ENCODE measurements around the gene PDZRN4.

Gene PDZRN4

GRCh38 chr12:41473441-41473840, 285.3 kb downstream of the PDZRN4 start:
- Histone ChIP-seq H3K9me3 (ENCODE audit: insufficient read depth, low read depth, low read length) (no peaks in the 10 kb centered on the region), H2AFZ (ENCODE audit: low read length) (no peak overlapping the region), H3K4me2 (ENCODE audit: low read depth, low read length, poor library complexity, severe bottlenecking) (no peak overlapping the region), H3K9me2 (replicated peaks; ENCODE audit: low read depth, low read length) (no peaks in the 10 kb centered on the region), H3K27me3 (ENCODE audit: insufficient read depth, low read length, poor library complexity, severe bottlenecking) (no peaks in the 10 kb centered on the region), H3F3A (ENCODE audit: low read depth) (no peaks in the 10 kb centered on the region), H3K9ac (ENCODE audit: low read depth, low read length, poor library complexity, severe bottlenecking) (no peak overlapping the region), H3K4me1 (ENCODE audit: insufficient read depth, low read length, poor library complexity, severe bottlenecking) (no peaks in the 10 kb centered on the region), H3K79me2 (ENCODE audit: insufficient read depth, low read length) (no peaks in the 10 kb centered on the region), H3K36me3 (ENCODE audit: insufficient read depth, low read length) (no peaks in the 10 kb centered on the region), H4K20me1 (ENCODE audit: insufficient read depth, low read length, poor library complexity, severe bottlenecking) (no peaks in the 10 kb centered on the region), H3K4me3 (ENCODE audit: low read length, poor library complexity, severe bottlenecking) (no peak overlapping the region)
- TF ChIP-seq EZH2phosphoT487 (IDR thresholded peaks at IDR 0.05; ENCODE audit: borderline replicate concordance) (no peak), CTCF (conservative IDR thresholded peaks at IDR 0.05; ENCODE audit: low read length) (no peak)

- no peaks in the 10 kb centered on the region for H3F3A ChIP-seq (ENCODE audit: low read depth)
- H3K4me2 ChIP-seq (ENCODE audit: low read depth, low read length, poor library complexity, severe bottlenecking), result no peak overlapping the region
- no peaks in the 10 kb centered on the region for H3K4me1 ChIP-seq (ENCODE audit: insufficient read depth, low read length, poor library complexity, severe bottlenecking)
Observed at GRCh38 chr12:41474001-41474400, 285.9 kb downstream of the PDZRN4 start.

GRCh38 chr12:41476499-41477439, 288.6 kb downstream of the PDZRN4 start:
- TF ChIP-seq EZH2phosphoT487 (IDR thresholded peaks at IDR 0.05; ENCODE audit: borderline replicate concordance), result no peak
- no peak for TF ChIP-seq CTCF (conservative IDR thresholded peaks at IDR 0.05; ENCODE audit: low read length)
- H2AFZ ChIP-seq (ENCODE audit: low read length), result 0 out of 2 replicates have a peak overlapping the region, but pooled peaks have one; percentile 12
- H3K4me2 ChIP-seq (ENCODE audit: low read depth, low read length, poor library complexity, severe bottlenecking), result no peak overlapping the region

More at GRCh38 chr12:41474001-41474400, 285.9 kb downstream of the PDZRN4 start:
- Histone ChIP-seq H3K79me2 (ENCODE audit: insufficient read depth, low read length) (no peaks in the 10 kb centered on the region), H4K20me1 (ENCODE audit: insufficient read depth, low read length, poor library complexity, severe bottlenecking) (no peaks in the 10 kb centered on the region), H3K36me3 (ENCODE audit: insufficient read depth, low read length) (no peaks in the 10 kb centered on the region), H3K9me3 (ENCODE audit: insufficient read depth, low read depth, low read length) (no peaks in the 10 kb centered on the region), H3K4me3 (ENCODE audit: low read length, poor library complexity, severe bottlenecking) (no peak overlapping the region), H3K9ac (ENCODE audit: low read depth, low read length, poor library complexity, severe bottlenecking) (no peak overlapping the region), H3K27me3 (ENCODE audit: insufficient read depth, low read length, poor library complexity, severe bottlenecking) (no peaks in the 10 kb centered on the region), H2AFZ (ENCODE audit: low read length) (no peak overlapping the region), H3K9me2 (replicated peaks; ENCODE audit: low read depth, low read length) (no peaks in the 10 kb centered on the region)
- no peak for TF ChIP-seq CTCF (conservative IDR thresholded peaks at IDR 0.05; ENCODE audit: low read length)
- TF ChIP-seq EZH2phosphoT487 (IDR thresholded peaks at IDR 0.05; ENCODE audit: borderline replicate concordance), result no peak

More at GRCh38 chr12:41476499-41477439, 288.6 kb downstream of the PDZRN4 start:
- H3K4me1 ChIP-seq (ENCODE audit: insufficient read depth, low read length, poor library complexity, severe bottlenecking), result no peaks in the 10 kb centered on the region
- H3K9me3 ChIP-seq (ENCODE audit: insufficient read depth, low read depth, low read length), result no peaks in the 10 kb centered on the region
- H3K9me2 ChIP-seq (replicated peaks; ENCODE audit: low read depth, low read length), result no peaks in the 10 kb centered on the region
- no peaks in the 10 kb centered on the region for H3K27me3 ChIP-seq (ENCODE audit: insufficient read depth, low read length, poor library complexity, severe bottlenecking)
- H3K9ac ChIP-seq (ENCODE audit: low read depth, low read length, poor library complexity, severe bottlenecking), result no peak overlapping the region
- no peaks in the 10 kb centered on the region for H3K79me2 ChIP-seq (ENCODE audit: insufficient read depth, low read length)
- H3K36me3 ChIP-seq (ENCODE audit: insufficient read depth, low read length), result no peaks in the 10 kb centered on the region
- no peaks in the 10 kb centered on the region for H3F3A ChIP-seq (ENCODE audit: low read depth)
- H4K20me1 ChIP-seq (ENCODE audit: insufficient read depth, low read length, poor library complexity, severe bottlenecking), result no peaks in the 10 kb centered on the region
- no peak overlapping the region for H3K4me3 ChIP-seq (ENCODE audit: low read length, poor library complexity, severe bottlenecking)
